Activated CD8-positive, alpha-beta T cell treated with anti-CD3 and anti-CD28 coated beads, Interleukin-2, amount 10 ng/mL, durations not matched to agents 7 days and 5 days (primary cell): Measurements from ENCODE around the gene IL1RL2. TPM values are rescaled to one million over a fixed set of nuclear protein-coding genes. Genes with fewer than 3 reads are reported as not detected.
A peak's percentile ranks its signal among the peaks of the same experiment; 100 is the strongest.

Source experiments
- ATAC-seq: fragments of 150-1000 bp; cut with Tn5 transposase; one replicate; pipeline ENCODE4 v1.10.0; 2021; ENCODE audit warnings: moderate library complexity
- CTCF ChIA-PET: fragments of 350-600 bp; sonication (Branson Sonifier 250); formaldehyde crosslinking; loops from one replicate; lab custom pipeline; 2021; ENCODE audit warnings: antibody characterized with exemption; lab: Charles Lee
- POLR2A ChIA-PET: fragments of 350-600 bp; sonication (Branson Sonifier 250); formaldehyde crosslinking; loops from one replicate; lab custom pipeline; 2021; ENCODE audit warnings: antibody characterized with exemption; lab: Charles Lee
- DNase-seq: peaks from one replicate; pipeline ENCODE4 v3.0.0-alpha.2; 2020
- H3K27ac Mint-ChIP-seq: one replicate; pipeline ENCODE4 v1.8.0; 2021; ENCODE audit warnings: mild to moderate bottlenecking, mixed read lengths
- H3K27me3 Mint-ChIP-seq: one replicate; pipeline ENCODE4 v1.8.0; 2021; ENCODE audit warnings: low read depth, mixed read lengths
- H3K36me3 Mint-ChIP-seq: one replicate; pipeline ENCODE4 v1.8.0; 2021; ENCODE audit warnings: low read depth, mixed read lengths
- H3K4me1 Mint-ChIP-seq: one replicate; pipeline ENCODE4 v1.8.0; 2021; ENCODE audit warnings: low read depth, mixed read lengths
- H3K4me3 Mint-ChIP-seq: one replicate; pipeline ENCODE4 v1.8.0; 2021; ENCODE audit warnings: mild to moderate bottlenecking, mixed read lengths
- H3K9me3 Mint-ChIP-seq: one replicate; pipeline ENCODE4 v1.8.0; 2022; ENCODE audit warnings: mixed read lengths; ENCODE audit not compliant: insufficient read depth
- total RNA-seq, 2 experiments: library from RNA; stranded (reverse); gene quantifications; one replicate each; pipeline ENCODE4 v1.2.3, GENCODE V29; 2021

The IL1RL2 gene
- total RNA-seq, 2 experiments from 2014 or later, result not detected

- peak; percentile 87 for ATAC-seq
- H3K36me3 Mint-ChIP-seq, result peaks cover 45% of the 10 kb centered on the region
- POLR2A ChIA-PET, result interaction anchor here (0.6 to 1.1 kb wide), 7 partner anchors 10 to 328 kb away, joined by 3 to 5 read pairs (median 4); no protein-coding TSS in a partner anchor
- peaks cover 21% of the 10 kb centered on the region for H3K9me3 Mint-ChIP-seq
- H3K27me3 Mint-ChIP-seq, result no peaks in the 10 kb centered on the region
- H3K4me1 Mint-ChIP-seq, result peaks cover 82% of the 10 kb centered on the region
- CTCF ChIA-PET, result interaction anchor here (1.0 to 6.7 kb wide), 13 partner anchors 9 to 271 kb away, joined by 3 to 38 read pairs (median 4); partner anchors contain the start of gene IL18R1
- peak overlapping the region; percentile 86 for H3K27ac Mint-ChIP-seq
- H3K4me3 Mint-ChIP-seq, result peak overlapping the region; percentile 57
- peak; percentile 74 for DNase-seq
These were observed 89.9 kb downstream of the IL1RL2 start for GRCh38 chr2:102276549-102277201.

GRCh38 chr2:102277202-102277700 is 90.4 kb downstream of the IL1RL2 start:
- Mint-ChIP-seq H3K9me3 (peaks cover 21% of the 10 kb centered on the region), H3K4me1 (peaks cover 80% of the 10 kb centered on the region), H3K4me3 (peak overlapping the region; percentile 57), H3K27ac (peak overlapping the region; percentile 86), H3K27me3 (no peaks in the 10 kb centered on the region), H3K36me3 (peaks cover 45% of the 10 kb centered on the region)
- CTCF ChIA-PET, result interaction anchor here (1.0 to 6.7 kb wide), 11 partner anchors 9 to 339 kb away, joined by 3 to 38 read pairs (median 4); partner anchors contain the start of gene IL18R1
- no peak for ATAC-seq
- no peak for DNase-seq
- POLR2A ChIA-PET, result interaction anchor here (0.6 to 1.1 kb wide), 5 partner anchors 10 to 50 kb away, joined by 3 to 5 read pairs (median 4); no protein-coding TSS in a partner anchor

GRCh38 chr2:102278720-102279390 is 92.0 kb downstream of the IL1RL2 start:
- Mint-ChIP-seq H3K27me3 (no peaks in the 10 kb centered on the region), H3K36me3 (peaks cover 43% of the 10 kb centered on the region), H3K4me1 (peaks cover 72% of the 10 kb centered on the region), H3K27ac (peak overlapping the region; percentile 80), H3K4me3 (no peak overlapping the region), H3K9me3 (peaks cover 21% of the 10 kb centered on the region)
- POLR2A ChIA-PET, result no interaction called here
- CTCF ChIA-PET, result interaction anchor here (1.1 to 6.7 kb wide), 5 partner anchors 12 to 165 kb away, joined by 3 to 38 read pairs (median 4); no protein-coding TSS in a partner anchor
- ATAC-seq (no peak), DNase-seq (no peak)

- no peak for DNase-seq
- Mint-ChIP-seq H3K4me3 (no peak overlapping the region), H3K36me3 (peaks cover 38% of the 10 kb centered on the region), H3K27ac (peak overlapping the region; percentile 80), H3K9me3 (peaks cover 21% of the 10 kb centered on the region), H3K4me1 (peaks cover 67% of the 10 kb centered on the region), H3K27me3 (no peaks in the 10 kb centered on the region)
- POLR2A ChIA-PET, result no interaction called here
- no peak for ATAC-seq
- CTCF ChIA-PET, result interaction anchor here (1.4 to 6.7 kb wide), 2 partner anchors 22 to 165 kb away, joined by 3 to 38 read pairs; no protein-coding TSS in a partner anchor
These were observed 92.5 kb downstream of the IL1RL2 start for GRCh38 chr2:102279391-102279735.

- ChIA-PET CTCF (interaction anchor here (0.8 to 3.3 kb wide), 5 partner anchors 10 to 277 kb away, joined by 3 to 17 read pairs (median 3); no protein-coding TSS in a partner anchor), POLR2A (no interaction called here)
- DNase-seq (no peak), ATAC-seq (no peak)
- Mint-ChIP-seq H3K4me3 (no peak overlapping the region), H3K4me1 (peaks cover 42% of the 10 kb centered on the region), H3K9me3 (no peaks in the 10 kb centered on the region), H3K27me3 (peaks cover 3% of the 10 kb centered on the region), H3K27ac (no peak overlapping the region), H3K36me3 (peaks cover 12% of the 10 kb centered on the region)
These were observed 95.9 kb downstream of the IL1RL2 start for GRCh38 chr2:102282678-102283091.

- no peak overlapping the region for H3K27ac Mint-ChIP-seq
- ATAC-seq, result no peak
- CTCF ChIA-PET, result interaction anchor here (1.1 to 3.3 kb wide), 5 partner anchors 18 to 278 kb away, joined by 3 to 17 read pairs (median 6); no protein-coding TSS in a partner anchor
- peaks cover 5% of the 10 kb centered on the region for H3K9me3 Mint-ChIP-seq
- no peak for DNase-seq
- peaks cover 31% of the 10 kb centered on the region for H3K4me1 Mint-ChIP-seq
- peaks cover 6% of the 10 kb centered on the region for H3K36me3 Mint-ChIP-seq
- H3K27me3 Mint-ChIP-seq, result peaks cover 3% of the 10 kb centered on the region
- POLR2A ChIA-PET, result no interaction called here
- H3K4me3 Mint-ChIP-seq, result no peak overlapping the region
These were observed 97.2 kb downstream of the IL1RL2 start for GRCh38 chr2:102283996-102284395.

- DNase-seq (no peak), ATAC-seq (no peak)
- peaks cover 26% of the 10 kb centered on the region for H3K4me1 Mint-ChIP-seq
- peaks cover 8% of the 10 kb centered on the region for H3K9me3 Mint-ChIP-seq
- peaks cover 3% of the 10 kb centered on the region for H3K27me3 Mint-ChIP-seq
- no peak overlapping the region for H3K4me3 Mint-ChIP-seq
- ChIA-PET CTCF (interaction anchor here (0.9 to 3.3 kb wide), 5 partner anchors 10 to 159 kb away, joined by 3 to 17 read pairs (median 6); no protein-coding TSS in a partner anchor), POLR2A (no interaction called here)
- no peak overlapping the region for H3K27ac Mint-ChIP-seq
- peaks cover 7% of the 10 kb centered on the region for H3K36me3 Mint-ChIP-seq
These were observed 97.8 kb downstream of the IL1RL2 start for GRCh38 chr2:102284611-102285010.

GRCh38 chr2:102285368-102285767 is 98.5 kb downstream of the IL1RL2 start:
- no peak for DNase-seq
- Mint-ChIP-seq H3K36me3 (peaks cover 11% of the 10 kb centered on the region), H3K27ac (no peak overlapping the region), H3K27me3 (peaks cover 3% of the 10 kb centered on the region), H3K4me1 (peaks cover 20% of the 10 kb centered on the region), H3K4me3 (no peak overlapping the region), H3K9me3 (peaks cover 8% of the 10 kb centered on the region)
- no peak for ATAC-seq
- ChIA-PET CTCF (interaction anchor here (0.8 to 2.2 kb wide), 7 partner anchors 8 to 159 kb away, joined by 3 to 7 read pairs (median 6); partner anchors contain the start of gene IL18R1), POLR2A (no interaction called here)

- Mint-ChIP-seq H3K27ac (no peak overlapping the region), H3K4me1 (peaks cover 21% of the 10 kb centered on the region), H3K4me3 (no peak overlapping the region), H3K9me3 (peaks cover 8% of the 10 kb centered on the region), H3K36me3 (peaks cover 11% of the 10 kb centered on the region), H3K27me3 (peaks cover 3% of the 10 kb centered on the region)
- ATAC-seq, result no peak
- POLR2A ChIA-PET, result no interaction called here
- CTCF ChIA-PET, result interaction anchor here (0.7 to 2.2 kb wide), 7 partner anchors 9 to 158 kb away, joined by 3 to 7 read pairs (median 6); partner anchors contain the start of gene IL18R1
- no peak for DNase-seq
These were observed 99.2 kb downstream of the IL1RL2 start for GRCh38 chr2:102286041-102286440.

- peaks cover 15% of the 10 kb centered on the region for H3K36me3 Mint-ChIP-seq
- H3K27me3 Mint-ChIP-seq, result peaks cover 3% of the 10 kb centered on the region
- no peak overlapping the region for H3K27ac Mint-ChIP-seq
- H3K4me1 Mint-ChIP-seq, result peaks cover 38% of the 10 kb centered on the region
- POLR2A ChIA-PET, result no interaction called here
- no peak overlapping the region for H3K4me3 Mint-ChIP-seq
- no peak for ATAC-seq
- CTCF ChIA-PET, result interaction anchor here (0.8 to 5.5 kb wide), 4 partner anchors 12 to 49 kb away, joined by 3 to 35 read pairs (median 4); no protein-coding TSS in a partner anchor
- peaks cover 8% of the 10 kb centered on the region for H3K9me3 Mint-ChIP-seq
- no peak for DNase-seq
These were observed 102.3 kb downstream of the IL1RL2 start for GRCh38 chr2:102289129-102289528.
